GM18867 (cell line): ENCODE measurements around the gene HIPK4.
"Not testable (repeated sequence)": the region's sequence is repeated elsewhere in the genome, so short reads cannot be mapped to it uniquely, and the experiment has no call there.

Experiments
- ATAC-seq: cut with Tn5 transposase; IDR thresholded peaks from one replicate; pipeline ENCODE4 v1.9.1; 2021; ENCODE audit warnings: mild to moderate bottlenecking, moderate library complexity; ENCODE audit not compliant: unreplicated experiment

The HIPK4 gene, protein sequence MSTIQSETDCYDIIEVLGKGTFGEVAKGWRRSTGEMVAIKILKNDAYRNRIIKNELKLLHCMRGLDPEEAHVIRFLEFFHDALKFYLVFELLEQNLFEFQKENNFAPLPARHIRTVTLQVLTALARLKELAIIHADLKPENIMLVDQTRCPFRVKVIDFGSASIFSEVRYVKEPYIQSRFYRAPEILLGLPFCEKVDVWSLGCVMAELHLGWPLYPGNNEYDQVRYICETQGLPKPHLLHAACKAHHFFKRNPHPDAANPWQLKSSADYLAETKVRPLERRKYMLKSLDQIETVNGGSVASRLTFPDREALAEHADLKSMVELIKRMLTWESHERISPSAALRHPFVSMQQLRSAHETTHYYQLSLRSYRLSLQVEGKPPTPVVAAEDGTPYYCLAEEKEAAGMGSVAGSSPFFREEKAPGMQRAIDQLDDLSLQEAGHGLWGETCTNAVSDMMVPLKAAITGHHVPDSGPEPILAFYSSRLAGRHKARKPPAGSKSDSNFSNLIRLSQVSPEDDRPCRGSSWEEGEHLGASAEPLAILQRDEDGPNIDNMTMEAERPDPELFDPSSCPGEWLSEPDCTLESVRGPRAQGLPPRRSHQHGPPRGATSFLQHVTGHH

DNA sequence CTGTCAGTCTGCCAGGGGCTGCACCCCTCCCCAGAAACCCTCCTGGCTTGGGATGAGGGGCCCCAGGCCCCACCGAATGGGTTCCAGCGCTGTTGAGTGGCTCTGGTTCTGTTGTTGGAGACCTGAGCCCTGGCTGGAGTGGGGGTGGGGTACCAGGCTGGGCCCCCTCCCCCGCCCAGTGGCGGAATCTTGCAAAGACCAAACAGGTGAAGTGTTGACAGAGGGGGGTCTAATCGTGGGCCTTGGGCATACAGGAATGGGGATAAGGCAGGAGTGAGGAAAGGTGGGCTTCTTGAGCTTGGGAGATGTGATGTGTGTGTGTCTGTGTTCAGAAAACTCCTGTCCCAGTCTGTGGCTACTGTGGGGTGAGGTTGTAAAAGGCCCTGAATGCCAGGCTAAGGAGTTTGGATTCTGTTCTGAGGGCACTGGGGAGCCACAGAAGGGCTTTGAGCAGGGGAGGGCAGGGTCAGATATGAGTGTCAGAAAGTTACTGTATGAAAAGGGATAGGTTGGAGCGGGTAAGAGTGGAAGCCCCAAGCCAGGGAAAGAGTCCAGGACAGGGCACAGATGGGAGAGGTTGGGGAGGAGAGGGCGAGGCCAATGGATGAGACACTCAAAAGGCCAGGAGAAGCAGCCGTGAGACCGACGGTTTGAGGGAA is at the start of gene HIPK4:
TSS of gene HIPK4 (minus strand) at position 98 of the 659 bp plus-strand sequence. CDS start 279 bp downstream, outside the sequence.
- no peak for ATAC-seq

DNA sequence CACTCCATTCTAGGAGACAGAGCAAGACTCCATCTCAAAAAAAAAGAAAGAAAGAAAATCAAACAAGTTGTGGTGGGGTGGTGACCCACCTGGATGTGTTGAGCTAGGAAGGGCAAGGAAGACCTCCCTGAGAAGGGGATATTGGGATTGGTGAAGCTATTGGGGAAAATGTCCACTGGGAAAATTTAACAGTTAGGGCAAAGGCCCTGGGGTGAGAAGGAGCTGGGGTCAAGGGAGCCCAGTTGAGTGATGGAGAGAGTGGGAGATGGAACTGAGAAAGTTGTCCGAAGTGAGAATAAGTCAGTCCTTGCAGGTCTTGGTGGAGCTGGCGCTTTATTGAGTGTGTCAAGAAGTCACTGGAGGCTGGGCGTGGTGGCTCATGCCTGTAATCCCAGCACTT is 48.3 kb upstream of the HIPK4 start:
- ATAC-seq = no peak

DNA sequence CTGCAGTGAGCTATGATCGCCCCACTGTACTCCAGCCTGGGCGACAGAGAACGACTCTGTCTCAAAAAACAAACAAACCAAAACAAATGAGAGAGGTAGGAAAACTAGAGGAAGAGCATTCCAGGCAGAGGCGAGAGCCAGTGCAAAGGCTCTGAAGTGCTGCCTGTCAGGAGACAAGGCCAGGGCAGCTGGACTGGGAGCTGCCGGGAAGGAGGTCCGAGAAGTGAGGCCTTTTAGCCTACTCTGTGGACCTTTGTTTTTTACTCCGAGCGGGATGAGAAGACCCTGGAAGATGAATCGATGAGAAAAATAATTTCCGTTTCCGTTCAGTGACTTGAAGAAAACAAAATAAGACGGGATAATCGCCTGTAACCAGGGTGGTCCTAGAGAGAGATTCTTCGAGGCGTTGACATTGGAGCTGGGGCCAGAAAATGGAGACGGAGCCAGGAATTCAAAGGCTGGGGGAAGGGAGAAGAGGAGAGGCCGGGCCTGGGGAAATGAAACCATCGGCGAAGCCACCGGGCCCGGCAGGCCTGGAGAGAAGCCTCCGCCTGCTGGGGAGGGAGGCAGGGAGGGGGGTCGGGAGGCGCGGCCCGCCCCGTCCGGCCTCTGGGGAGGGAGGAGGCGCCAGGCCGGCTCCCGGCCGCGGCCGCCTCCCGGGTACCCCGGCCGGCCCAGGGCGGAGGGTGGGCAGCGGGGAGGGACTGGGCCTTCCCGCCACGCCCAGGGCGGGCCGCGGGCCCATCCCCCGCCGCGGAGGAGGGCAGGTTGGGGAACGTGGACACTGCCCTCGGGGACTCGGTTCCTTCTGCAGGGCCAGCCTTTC is 43.6 kb upstream of the HIPK4 start:
- peak; percentile 58 for ATAC-seq

DNA sequence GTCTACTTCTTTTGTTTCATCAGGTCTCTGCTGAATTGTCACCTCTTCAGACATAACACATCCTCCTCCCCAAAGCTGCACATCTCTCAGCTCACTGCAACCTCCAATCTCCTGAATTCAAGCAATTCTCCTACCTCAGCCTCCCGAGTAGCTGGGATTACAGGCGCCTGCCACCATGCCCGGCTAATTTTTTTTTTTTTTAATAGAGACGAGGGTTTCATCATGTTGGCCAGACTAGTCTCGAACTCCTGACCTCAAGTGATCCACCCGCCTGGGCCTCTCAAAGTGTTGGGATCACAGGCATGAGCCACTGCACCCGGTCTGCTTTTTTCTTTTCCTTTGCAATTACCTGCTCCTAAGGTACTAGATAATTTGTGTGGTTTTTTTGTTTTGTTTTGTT is 42.8 kb upstream of the HIPK4 start:
- not testable (repeated sequence) for ATAC-seq

DNA sequence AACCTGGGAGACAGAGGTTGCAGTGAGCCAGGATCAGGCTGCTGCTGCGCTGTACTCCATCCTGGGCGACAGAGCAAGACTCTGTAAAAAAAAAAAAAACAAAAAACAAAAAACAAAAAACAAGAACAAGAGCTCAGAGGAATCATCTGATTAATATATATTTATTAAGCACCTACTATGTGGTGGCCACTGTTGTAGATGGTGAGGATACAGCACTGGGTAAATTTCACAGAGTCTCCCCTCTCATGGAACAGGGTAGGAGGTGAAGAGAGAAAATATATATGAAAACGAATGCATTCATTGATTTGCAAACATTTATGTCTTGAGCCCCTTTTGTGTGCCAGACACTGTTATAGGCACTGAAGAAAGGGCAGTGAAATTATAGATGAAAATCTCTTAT is 41.7 kb upstream of the HIPK4 start:
- ATAC-seq = no peak

DNA sequence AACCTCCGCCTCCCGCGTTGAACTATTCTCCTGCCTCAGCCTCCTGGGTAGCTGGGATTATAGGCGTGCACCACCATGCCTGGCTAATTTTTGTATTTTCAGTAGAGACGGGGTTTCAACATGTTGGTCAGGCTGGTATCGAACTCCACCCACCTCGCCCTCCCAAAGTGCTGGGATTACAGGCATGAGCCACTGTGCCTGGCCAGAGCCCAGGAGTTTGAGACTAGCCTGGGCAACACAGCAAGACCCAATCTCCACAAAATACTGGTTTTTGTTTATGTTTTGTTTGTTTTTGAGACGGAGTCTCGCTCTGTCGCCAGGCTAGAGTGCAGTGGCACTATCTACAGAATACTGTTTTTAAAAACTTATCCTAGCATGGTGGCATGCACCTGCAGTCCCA is 40.3 kb upstream of the HIPK4 start:
- not testable (repeated sequence) for ATAC-seq

DNA sequence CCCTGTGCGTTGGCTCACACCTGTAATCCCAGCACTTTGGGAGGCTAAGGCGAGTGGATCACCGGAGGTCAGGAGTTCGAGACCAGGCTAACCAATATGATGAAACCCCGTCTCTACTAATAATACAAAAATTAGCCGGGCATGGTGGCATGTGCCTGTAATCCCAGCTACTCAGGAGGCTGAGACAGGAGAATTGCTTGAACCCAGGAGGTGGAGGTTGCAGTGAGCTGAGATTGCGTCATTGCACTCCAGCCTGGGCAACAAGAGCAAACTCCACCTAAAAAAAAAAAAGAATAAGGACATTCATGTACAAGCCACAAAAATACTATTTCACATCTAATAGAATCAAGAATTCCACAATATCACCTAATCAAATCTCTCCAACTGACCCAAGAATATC is 38.2 kb upstream of the HIPK4 start:
- ATAC-seq = not testable (repeated sequence)

DNA sequence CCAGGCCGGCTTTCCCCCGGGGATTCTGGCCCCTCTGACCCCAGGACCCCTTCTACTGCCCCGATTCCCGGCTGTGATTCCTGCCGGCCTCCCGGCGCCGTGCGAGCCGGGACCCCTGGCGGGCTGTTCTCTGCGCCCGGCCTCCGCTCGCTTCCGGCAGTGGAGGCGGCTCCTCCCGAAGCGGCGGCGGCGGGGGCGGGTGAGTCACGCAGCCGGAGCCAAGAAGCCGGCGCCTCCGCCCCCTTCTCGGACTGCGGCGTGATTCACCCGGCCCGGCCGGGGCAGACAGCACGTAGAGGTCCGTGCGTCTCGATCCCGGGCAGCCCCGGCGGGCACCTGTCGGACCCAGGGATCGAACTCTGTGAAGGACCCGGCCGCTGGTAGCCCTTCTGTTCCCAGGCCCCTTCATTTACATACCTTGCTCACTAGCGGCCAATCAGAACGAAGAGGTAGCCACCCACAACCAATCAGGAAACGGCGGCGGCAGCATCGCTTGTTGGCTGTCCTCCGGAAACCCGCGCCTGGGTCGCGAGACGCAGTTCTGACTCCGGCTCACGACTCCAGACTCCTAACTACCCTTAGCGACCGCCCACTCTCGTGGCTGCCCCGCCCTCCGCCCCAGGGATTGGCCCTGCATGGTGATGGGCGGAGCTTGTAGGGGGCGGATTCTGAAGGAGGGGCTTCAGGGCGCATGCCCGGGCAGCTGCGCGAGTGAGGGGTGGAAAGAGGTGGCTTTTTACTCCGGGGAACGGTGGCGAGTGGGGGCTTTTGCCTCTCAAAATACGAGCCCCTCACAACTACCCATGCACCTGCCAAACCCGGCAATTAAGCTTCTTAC is 35.7 kb upstream of the HIPK4 start, which contains the start of gene SERTAD1:
TSS of gene SERTAD1 (minus strand) at position 543 of the 838 bp plus-strand sequence. CDS start 2,446 bp downstream, outside the sequence.
- ATAC-seq = peak; percentile 82

DNA sequence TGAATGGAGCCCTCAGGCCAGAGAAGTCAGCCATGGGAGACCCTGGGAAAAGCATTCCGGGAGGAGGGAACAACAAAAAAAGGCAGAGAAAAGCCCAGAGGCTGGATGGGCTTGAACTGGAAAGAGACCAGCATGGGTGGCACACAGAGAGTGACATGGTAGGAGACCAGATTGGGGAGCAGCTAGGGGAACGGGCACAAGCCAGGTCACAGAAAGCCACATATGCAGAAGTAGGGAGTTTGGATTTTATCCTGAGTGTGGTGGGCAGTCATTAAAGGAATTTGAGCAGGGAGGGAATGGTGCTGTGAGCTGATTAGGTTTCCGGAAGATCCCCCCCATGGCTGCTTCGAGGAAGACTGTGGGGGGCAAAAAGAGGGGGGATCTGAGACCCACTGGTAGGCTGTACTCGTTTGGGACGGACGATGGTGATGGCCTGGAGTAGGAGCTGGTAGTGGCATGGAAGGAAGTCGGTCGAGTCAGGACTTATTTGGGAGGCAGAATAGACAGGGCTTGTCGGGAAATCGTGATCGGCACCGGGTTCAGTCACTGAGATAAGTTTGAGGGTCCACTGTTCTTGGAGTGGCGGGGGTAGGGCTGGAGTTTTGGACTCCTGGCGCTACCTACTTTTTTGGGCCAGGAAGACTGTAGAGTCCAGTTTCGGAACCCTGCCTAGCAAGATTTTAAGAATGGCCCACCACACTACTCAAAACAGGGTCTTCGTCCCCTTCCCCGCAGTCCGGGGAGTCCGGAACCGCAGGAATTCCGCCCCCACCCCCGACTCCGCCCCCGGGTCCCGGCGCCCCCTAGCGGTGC is 34.9 kb upstream of the HIPK4 start:
- no peak for ATAC-seq

DNA sequence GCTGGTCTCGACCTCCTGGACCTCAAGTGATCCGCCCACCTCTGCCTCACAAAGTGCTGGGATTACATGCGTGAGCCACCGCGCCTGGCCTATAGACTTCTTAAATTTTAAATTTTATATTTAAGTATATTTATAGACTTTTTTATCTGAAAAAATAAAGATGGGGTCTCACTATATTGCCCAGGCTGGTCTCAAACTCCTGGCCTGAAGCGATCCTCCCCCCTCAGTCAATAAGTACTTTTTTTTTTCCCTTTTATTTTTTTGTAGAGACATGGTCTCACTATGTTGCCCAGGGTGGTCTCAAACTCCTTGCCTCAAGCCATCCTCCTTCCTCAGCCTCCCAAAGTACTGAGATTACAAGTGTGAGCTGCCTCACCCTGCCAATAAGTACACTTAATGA is 34.0 kb upstream of the HIPK4 start:
- ATAC-seq = no peak

DNA sequence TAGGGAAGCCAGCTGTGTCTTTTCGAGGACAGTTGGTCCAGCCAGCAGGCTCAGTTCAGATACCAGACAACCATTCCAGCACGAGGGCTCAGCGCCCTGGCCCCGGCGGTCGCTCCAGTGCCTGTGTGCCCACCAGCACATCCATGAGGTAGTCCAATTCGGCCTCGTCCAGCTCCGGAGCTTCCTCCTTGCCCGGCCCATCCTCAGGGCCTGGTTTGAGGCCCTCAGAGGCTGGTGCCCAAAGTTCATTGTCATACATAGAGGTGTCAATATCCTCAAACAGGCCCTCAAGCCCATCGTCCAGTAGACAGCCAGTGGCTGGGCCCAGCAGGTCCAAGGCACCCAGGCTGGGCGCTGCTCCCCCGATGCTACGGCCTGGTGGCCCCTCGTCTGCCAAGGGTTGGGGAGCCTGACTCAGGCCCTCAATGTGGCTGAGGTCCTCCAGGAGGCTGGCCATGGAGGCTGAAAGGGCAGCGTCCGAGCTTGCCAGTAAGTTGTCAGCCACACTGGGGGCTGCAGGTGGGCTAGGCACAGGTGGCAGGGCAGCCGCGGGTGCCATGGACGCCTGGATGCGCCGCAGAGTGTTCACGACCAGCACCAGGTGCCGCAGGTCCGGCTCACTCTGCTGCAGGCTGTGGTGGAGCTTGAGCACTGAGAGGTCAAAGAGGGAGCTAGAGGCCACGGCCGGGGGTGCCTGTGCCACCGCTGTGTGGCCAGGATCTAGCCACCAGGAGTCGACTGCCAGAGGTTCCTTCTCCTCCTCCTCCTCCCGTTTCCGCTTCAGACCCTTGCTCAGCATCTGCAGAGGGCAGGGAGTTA is 33.0 kb upstream of the HIPK4 start:
- ATAC-seq = no peak

DNA sequence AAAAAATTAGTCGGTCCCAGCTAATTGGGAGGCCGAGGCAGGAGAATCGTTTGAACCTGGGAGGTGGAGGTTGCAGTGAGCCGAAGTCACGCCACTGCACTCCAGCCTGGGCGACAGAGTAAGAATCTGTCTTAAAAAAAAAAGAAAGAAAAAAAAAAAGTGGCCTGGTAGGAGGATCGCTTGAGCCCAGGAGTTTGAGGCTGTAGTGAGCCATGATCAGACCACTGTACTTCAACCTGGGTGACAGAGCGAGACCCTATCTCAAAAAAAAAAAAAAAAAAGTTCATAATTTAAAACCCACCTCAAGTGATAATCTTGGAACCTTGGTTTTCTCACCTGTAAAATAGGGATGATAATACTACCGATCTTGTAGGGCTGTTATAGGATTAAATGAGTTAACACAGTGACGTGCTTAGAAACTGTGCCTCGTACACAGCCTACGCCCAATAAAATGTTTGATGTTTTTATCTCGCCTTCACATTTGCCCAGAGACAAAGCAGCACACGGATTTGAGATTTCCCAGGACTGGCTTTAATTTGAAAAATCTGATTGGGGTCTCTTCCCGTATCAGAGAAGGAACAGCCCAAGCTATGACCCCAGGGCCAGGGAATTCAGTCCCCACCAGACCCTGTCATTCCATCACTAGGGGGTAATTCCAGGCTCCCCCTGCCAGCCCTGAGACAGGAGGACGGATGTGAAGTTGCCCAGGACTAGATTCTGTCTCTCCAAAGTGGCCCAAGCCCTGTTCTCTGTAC is 32.2 kb upstream of the HIPK4 start:
- ATAC-seq = no peak

DNA sequence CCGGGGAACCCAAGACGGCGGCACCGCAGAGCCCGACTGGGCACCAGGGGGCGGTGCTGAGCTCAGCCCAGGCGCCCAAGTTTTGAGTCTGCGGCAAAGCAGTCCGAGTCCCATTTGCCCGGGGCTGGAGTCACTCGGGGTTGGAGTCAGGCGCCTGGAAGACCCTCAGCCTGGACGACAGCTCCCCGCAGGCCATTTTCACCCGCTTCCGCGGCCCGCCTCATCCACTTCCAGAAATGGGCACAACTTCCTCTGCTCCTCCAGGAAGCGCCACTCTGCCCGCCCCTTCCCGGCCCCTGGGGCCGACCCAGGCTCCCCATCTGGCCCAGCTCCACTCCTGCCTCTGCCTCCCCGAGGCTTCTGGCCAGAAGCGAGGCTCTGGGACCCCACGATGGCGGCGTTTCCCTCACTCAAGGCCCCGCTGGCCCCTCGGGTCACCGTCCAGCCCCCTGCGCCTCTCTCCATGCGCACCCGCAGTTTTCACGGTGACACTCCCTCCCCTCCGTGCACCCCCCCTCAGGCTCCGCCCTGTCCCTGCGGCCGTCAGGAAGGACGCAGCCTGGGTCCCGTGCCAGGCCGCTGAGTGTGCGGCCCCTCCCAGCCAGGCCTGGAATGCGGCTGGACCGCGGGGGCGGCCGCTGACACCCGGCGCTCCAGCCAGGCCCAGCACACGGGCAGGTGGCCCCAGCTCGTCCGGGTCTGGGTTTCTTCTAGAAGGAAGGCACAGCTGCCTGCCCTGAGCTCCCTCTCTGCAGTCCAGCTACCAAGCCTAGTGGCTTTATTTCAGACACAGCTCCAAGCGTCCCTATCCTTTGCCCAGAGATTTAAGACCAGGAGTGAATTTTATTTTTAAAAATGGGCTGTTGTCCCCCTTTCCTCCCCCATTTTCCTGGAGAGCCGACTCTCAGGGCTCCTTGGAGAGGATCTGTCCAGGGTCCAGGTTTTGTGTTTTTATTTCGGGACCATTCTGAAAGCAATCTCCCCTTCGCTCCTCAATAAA is 31.1 kb upstream of the HIPK4 start:
- peak; percentile 32 for ATAC-seq

DNA sequence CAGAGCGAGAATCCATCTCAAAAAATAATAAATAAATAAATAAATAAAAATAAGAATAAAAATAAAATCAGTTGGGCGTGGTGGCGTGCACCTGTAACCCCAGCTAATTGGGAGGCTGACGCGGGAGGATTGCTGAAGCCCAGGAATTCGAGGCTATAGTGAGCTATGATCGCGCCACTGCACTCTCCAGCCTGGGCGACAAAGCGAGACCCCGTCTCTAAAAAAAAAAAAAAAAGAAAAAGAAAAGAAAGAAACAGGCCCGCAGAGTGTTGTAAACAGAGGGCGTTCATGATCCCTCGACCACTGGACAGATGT is 30.4 kb upstream of the HIPK4 start:
- ATAC-seq = no peak

DNA sequence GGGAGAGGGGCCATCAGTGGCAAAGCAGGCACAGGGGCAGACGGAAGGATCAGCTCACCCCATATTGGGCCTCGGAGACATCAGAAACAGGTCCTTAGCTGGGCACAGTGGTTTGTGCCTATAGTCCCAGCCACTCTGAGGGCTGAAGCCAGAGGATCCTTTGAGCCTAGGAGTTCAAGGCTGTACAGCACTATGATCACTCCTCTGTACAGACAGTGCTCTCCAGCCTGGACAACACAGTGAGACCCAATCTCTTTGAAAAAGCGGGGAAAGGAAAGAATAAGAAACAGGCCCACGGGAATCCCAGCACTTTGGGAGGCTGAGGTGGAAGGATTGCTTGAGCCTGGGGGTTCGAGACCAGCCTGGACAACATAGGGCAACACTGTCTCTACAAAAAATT is 29.8 kb upstream of the HIPK4 start:
- no peak for ATAC-seq

DNA sequence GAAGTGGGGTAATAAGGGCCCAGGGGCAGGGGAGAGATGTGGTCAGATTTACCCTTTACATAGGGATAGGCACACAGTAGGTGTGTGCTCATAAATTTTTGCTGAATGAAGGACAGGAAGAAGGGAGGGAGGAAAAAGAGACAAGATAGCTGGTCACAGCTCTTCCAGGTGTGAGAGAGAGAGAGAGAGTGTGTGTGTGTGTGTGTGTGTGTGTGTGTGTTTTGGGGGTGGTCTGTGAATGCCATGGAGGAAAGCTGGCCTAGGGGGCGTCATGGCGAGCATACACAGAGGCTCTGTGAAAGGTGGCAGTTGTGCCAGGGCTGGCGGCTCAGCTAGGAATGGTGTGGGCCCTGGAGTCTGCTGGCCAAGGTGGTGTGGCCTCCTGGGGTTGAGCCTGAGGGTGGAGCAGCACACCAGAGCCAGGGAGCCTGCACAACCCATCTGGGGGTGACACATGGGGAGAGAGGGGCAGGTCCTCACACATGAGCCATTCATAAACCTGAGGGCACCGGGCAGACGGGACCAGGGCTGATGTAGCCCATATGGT is 29.2 kb upstream of the HIPK4 start:
- no peak for ATAC-seq
